HG03378 (cell line): Measurements from ENCODE around the gene F8A3.
"Not testable (repeated sequence)": the region's sequence is repeated elsewhere in the genome, so short reads cannot be mapped to it uniquely, and the experiment has no call there.

Experiments used
- ATAC-seq: cut with Tn5 transposase; IDR thresholded peaks from one replicate; pipeline ENCODE4 v1.9.1; 2021; ENCODE audit warnings: mild to moderate bottlenecking, moderate library complexity; ENCODE audit not compliant: unreplicated experiment

F8A3 gene

GRCh38 chrX:155458471-155458870 is at the start of gene F8A3:
F8A3 (minus strand) TSS chrX:155458620; CDS start chrX:155458600, 20 bp downstream.
- peak; percentile 57 for ATAC-seq

- ATAC-seq = no peak
These were observed 46.9 kb upstream of the F8A3 start for GRCh38 chrX:155505296-155505695.

- not testable (repeated sequence) for ATAC-seq
These were observed 36.7 kb upstream of the F8A3 start for GRCh38 chrX:155495134-155495533.

DNA sequence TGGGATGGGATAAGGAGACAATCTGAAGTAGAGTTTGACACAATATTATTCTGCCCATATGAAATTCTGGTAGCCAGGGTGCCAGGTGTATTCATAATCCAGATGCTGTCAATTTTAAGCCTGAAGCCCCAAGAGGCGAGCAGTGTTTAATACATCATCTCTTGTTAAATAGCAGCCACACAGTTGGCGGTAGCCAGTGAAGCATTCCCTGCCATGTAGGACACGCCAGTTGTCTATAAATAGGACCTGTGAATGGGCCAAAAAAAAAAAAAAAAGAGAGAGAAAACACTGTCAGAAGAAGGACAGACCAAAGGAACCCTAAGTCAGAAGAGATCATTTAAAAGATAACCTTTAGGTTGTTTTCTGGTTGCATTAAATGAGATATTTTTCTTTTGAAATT is 33.0 kb upstream of the F8A3 start:
- not testable (repeated sequence) for ATAC-seq

- not testable (repeated sequence) for ATAC-seq
These were observed 18.7 kb upstream of the F8A3 start for GRCh38 chrX:155477136-155477535.

DNA sequence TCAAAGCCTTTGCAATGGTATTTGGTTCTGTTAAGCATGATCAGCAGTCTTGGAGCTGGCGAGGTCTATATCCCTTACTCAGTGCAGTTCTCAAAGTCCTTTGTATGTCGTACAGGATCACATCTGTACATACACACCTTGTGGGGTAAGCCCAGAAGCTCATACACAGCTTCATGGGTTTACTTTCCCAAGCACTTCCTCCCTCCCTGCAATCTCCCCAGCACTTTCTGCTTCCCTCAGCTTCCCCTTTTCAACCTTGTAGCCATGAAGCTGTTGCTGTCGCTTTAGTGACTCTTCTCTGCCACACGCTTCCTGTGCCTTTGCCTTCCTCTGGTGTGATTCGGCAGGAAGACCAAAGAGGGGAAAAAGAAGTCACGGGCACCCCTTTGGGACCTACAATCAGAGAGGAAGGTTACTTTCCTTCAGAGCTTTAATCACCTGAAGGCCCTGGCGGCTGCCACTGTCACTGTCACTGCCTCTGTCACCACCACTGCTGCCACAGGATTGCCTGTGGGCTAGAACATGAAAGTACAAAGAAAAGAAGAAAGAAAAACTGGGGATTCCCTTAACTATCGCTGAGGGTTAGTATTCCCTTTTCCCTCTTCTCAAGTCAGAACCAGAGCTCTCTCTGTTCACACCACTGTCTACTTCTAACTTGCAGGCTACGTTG is 8.0 kb upstream of the F8A3 start:
- ATAC-seq = peak; percentile 70

- not testable (repeated sequence) for ATAC-seq
These were observed 2.1 kb upstream of the F8A3 start for GRCh38 chrX:155460501-155460900.

- ATAC-seq = peak; percentile 51
These were observed 516 bp downstream of the F8A3 start for GRCh38 chrX:155457761-155458447.

- ATAC-seq = no peak
These were observed 17.3 kb downstream of the F8A3 start for GRCh38 chrX:155441097-155441496.

DNA sequence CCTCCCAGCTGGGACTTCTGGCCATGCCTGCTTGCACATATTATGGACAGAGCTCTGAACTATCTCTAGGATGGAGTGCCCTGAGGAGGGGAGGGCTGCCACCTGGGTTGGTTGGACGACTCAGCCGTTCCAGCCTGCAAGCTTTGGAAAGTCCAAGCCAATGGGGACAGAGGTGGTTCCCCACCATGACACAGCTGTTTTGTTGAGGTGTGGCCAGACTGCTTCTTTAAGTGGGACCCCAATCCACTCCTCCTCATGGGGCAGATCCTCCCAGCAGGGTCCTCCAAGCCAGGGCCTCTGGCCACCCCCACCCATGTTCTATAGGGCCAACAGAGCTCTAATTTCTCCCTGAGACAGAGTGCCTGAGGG is 22.7 kb downstream of the F8A3 start:
- no peak for ATAC-seq

DNA sequence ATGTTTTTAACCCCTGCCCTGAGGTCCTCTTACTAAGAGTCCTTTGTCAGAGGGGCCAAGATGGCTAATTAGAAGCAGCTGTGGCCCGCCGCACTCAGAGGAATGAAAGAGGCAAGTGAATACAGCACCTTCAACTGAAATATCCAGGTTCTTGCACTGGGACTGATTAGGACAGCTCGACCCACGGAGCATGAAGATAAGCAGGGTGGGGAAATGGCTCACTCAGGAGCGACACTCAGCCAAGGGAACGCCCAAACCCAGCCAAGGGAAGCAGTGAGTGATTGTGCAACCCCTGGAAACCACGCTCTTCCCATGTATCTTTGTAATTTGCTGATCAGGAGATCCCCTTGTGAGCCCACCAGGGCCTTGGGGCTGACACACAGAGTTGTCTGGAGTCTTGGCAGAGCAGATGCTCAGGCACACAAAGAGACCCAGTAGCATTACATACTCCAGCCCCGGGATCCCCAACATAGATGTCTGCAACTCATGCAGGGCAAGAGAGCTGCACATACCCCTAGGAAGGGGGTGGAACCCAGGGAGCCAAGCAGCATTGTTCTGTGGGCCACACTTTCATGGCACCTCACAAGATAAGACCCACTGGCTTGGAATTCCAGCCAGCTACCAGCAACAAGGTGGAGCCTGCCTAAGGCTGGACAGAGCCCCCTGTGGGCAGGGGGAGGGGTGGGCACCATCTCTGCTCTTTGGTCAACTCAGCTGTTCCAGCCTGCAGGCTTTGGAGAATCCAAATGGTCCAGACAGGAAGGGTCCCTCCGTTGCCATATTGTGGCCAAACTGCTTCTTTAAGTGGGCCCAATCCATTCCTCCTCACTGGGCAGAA is 23.3 kb downstream of the F8A3 start:
- no peak for ATAC-seq

DNA sequence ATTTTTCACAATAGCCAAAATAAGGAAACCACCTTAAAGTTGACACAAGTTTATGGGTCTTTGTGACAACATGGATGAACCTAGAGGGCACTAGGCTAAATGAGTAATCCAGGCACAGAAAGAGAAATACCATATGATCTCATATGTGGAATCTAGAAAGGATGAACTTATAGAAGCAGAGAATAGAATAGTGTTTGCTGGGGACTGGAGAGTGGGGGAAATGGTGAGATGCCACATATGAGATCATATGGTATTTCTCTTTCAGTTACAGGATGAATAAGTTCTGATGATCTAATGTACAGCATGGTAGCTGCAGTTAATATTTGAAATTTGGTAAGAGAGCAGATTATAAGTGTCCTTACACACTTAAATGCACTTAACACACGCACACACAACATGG is 40.7 kb downstream of the F8A3 start:
- ATAC-seq = no peak
